ENCODE results near the gene PGAP6.

DNA sequence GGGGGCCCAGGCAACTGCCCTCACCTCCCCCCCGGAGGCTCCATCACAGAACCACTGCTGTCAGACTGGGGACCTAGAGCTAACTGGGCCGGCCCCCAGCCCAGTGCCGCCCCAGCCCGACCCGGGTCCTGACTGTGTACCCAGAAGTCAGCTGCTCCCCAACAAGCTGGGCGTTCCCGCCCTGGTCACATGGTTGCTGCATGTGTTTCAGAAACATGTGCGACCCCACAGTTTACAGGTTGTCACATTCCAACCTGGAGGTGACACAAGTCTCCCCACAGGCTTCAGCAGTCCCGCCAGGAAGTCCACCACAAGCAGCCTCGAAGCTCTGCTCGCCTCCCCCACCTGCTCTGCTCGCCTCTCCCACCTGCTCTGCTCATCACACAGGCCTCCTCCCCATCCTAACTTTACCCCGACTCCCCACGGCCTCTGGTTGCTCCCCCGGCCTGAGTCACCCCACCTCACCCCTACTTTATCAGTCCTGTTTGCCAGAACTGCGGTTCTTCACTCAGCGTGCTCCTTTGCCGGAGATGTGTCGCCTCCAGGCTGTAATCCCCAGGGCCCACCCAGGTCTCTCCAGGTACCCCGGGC lies 12.4 kb downstream of the PGAP6 start:
- no peak for TF ChIP-seq POLR2A (IDR thresholded peaks at IDR 0.05; ENCODE audit: low read depth, low read length)
- TF ChIP-seq, protein P1, sequence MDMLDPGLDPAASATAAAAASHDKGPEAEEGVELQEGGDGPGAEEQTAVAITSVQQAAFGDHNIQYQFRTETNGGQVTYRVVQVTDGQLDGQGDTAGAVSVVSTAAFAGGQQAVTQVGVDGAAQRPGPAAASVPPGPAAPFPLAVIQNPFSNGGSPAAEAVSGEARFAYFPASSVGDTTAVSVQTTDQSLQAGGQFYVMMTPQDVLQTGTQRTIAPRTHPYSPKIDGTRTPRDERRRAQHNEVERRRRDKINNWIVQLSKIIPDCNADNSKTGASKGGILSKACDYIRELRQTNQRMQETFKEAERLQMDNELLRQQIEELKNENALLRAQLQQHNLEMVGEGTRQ (IDR thresholded peaks at IDR 0.05; ENCODE audit: low read depth, low read length): no peak
- TF ChIP-seq, protein P2, sequence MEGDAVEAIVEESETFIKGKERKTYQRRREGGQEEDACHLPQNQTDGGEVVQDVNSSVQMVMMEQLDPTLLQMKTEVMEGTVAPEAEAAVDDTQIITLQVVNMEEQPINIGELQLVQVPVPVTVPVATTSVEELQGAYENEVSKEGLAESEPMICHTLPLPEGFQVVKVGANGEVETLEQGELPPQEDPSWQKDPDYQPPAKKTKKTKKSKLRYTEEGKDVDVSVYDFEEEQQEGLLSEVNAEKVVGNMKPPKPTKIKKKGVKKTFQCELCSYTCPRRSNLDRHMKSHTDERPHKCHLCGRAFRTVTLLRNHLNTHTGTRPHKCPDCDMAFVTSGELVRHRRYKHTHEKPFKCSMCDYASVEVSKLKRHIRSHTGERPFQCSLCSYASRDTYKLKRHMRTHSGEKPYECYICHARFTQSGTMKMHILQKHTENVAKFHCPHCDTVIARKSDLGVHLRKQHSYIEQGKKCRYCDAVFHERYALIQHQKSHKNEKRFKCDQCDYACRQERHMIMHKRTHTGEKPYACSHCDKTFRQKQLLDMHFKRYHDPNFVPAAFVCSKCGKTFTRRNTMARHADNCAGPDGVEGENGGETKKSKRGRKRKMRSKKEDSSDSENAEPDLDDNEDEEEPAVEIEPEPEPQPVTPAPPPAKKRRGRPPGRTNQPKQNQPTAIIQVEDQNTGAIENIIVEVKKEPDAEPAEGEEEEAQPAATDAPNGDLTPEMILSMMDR (conservative IDR thresholded peaks at IDR 0.05; ENCODE audit: low read depth, low read length): no peak
- TF ChIP-seq RAD21 (IDR thresholded peaks at IDR 0.05; ENCODE audit: low read length): no peak
- TF ChIP-seq MAFK (IDR thresholded peaks at IDR 0.05; ENCODE audit: low read depth, low read length): no peak
- TF ChIP-seq NFE2L2 (IDR thresholded peaks at IDR 0.05; ENCODE audit: low read depth, low read length): no peak
- TF ChIP-seq RCOR1 (IDR thresholded peaks at IDR 0.05; ENCODE audit: insufficient replicate concordance, low read length): no peak
- no peak for TF ChIP-seq MXI1 (IDR thresholded peaks at IDR 0.05; ENCODE audit: borderline replicate concordance, low read depth, low read length)
- no peak for TF ChIP-seq SMC3 (IDR thresholded peaks at IDR 0.05; ENCODE audit: low read depth, low read length)
- TF ChIP-seq CEBPB (IDR thresholded peaks at IDR 0.05; ENCODE audit: low read depth, low read length): no peak
- no peak for TF ChIP-seq RFX5 (IDR thresholded peaks at IDR 0.05; ENCODE audit: low read depth, low read length)
- TF ChIP-seq FOS (IDR thresholded peaks at IDR 0.05; ENCODE audit: low read depth, low read length): no peak
